HL-60 (cell line): ENCODE measurements around the gene COL21A1.

Experiments used
- GABPA ChIP-seq: IDR thresholded peaks from 2 replicates; pipeline ENCODE4 v1.6.1; 2012; ENCODE audit warnings: low read depth
- POLR2AphosphoS5 ChIP-seq: IDR thresholded peaks from 2 replicates; pipeline ENCODE4 v1.6.1; 2012; ENCODE audit warnings: low read depth
- TF ChIP-seq, protein P1 (sequence below): IDR thresholded peaks from one replicate; pipeline ENCODE4 v1.5.1; 2011; ENCODE audit warnings: low read length, control low read depth, inconsistent platforms; ENCODE audit not compliant: insufficient read depth
- TF ChIP-seq, protein P2 (sequence below): IDR thresholded peaks from 2 replicates; pipeline ENCODE4 v1.6.1; 2012; ENCODE audit warnings: low read depth; ENCODE audit not compliant: insufficient replicate concordance

DNA sequence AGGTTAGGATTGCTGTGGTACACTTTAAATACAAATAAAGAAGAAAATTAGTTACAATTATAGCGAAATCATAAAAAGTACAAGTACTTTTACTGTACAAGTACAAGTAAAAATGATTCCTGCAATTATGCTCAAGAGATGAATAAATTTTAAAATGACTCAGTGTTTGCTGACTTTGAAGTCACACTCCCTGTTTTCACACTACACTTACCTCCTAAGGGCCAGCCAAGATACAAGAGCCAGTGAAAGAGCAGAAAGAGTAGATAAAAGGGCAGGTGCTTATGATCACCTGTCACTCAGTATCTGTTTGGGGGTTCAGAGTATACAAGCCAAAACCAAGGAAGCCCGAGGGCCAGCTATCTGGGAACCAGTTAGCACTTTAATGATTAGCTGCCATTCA is 41.0 kb upstream of the COL21A1 start:
- TF ChIP-seq, protein P1, sequence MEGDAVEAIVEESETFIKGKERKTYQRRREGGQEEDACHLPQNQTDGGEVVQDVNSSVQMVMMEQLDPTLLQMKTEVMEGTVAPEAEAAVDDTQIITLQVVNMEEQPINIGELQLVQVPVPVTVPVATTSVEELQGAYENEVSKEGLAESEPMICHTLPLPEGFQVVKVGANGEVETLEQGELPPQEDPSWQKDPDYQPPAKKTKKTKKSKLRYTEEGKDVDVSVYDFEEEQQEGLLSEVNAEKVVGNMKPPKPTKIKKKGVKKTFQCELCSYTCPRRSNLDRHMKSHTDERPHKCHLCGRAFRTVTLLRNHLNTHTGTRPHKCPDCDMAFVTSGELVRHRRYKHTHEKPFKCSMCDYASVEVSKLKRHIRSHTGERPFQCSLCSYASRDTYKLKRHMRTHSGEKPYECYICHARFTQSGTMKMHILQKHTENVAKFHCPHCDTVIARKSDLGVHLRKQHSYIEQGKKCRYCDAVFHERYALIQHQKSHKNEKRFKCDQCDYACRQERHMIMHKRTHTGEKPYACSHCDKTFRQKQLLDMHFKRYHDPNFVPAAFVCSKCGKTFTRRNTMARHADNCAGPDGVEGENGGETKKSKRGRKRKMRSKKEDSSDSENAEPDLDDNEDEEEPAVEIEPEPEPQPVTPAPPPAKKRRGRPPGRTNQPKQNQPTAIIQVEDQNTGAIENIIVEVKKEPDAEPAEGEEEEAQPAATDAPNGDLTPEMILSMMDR = no peak
- no peak for TF ChIP-seq POLR2AphosphoS5
- no peak for TF ChIP-seq GABPA
- TF ChIP-seq, protein P2, sequence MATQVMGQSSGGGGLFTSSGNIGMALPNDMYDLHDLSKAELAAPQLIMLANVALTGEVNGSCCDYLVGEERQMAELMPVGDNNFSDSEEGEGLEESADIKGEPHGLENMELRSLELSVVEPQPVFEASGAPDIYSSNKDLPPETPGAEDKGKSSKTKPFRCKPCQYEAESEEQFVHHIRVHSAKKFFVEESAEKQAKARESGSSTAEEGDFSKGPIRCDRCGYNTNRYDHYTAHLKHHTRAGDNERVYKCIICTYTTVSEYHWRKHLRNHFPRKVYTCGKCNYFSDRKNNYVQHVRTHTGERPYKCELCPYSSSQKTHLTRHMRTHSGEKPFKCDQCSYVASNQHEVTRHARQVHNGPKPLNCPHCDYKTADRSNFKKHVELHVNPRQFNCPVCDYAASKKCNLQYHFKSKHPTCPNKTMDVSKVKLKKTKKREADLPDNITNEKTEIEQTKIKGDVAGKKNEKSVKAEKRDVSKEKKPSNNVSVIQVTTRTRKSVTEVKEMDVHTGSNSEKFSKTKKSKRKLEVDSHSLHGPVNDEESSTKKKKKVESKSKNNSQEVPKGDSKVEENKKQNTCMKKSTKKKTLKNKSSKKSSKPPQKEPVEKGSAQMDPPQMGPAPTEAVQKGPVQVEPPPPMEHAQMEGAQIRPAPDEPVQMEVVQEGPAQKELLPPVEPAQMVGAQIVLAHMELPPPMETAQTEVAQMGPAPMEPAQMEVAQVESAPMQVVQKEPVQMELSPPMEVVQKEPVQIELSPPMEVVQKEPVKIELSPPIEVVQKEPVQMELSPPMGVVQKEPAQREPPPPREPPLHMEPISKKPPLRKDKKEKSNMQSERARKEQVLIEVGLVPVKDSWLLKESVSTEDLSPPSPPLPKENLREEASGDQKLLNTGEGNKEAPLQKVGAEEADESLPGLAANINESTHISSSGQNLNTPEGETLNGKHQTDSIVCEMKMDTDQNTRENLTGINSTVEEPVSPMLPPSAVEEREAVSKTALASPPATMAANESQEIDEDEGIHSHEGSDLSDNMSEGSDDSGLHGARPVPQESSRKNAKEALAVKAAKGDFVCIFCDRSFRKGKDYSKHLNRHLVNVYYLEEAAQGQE = no peak
